ENCODE measurements around the gene BHLHE40. TPM values are rescaled to one million over a fixed set of nuclear protein-coding genes. Genes with fewer than 3 reads are reported as not detected.
A peak's percentile ranks its signal among the peaks of the same experiment; 100 is the strongest.

BHLHE40 gene
- total and polyA plus RNA-seq, 2 of the 13 experiments (the other 11 are each of a cell fraction or from before 2014, with no cell fraction given), result 1.8 to 51.0 TPM

- no peaks in the 10 kb centered on the region for H3K9me3 ChIP-seq (ENCODE audit: low read length)
- peak overlapping the region; percentile 89 to 99 (median 95) for H3K4me3 ChIP-seq (replicated peaks in 1 of 3; ENCODE audit: insufficient read depth in 1 of 3, low read depth in 2 of 3, low read length in 3 of 3)
- no TSS peak for BruUV-seq (replicated peaks)
- H2AFZ ChIP-seq (ENCODE audit: low read length), result no peak overlapping the region
- ChIA-PET POLR2A (no interaction called here), CTCF (ENCODE audit: low intra/inter-chr PET ratio, low total read pairs) (no interaction called here)
- in situ Hi-C loops (cut with HindIII; ENCODE audit: extremely low pct_ligation_motif_present, low pct_unique_long_range_greater_than_20kb), result no loop called here
- FAIRE-seq (no peak), DNase-seq (ENCODE audit: low spot score) (no peak), ATAC-seq (no peak)
- H4K20me1 ChIP-seq (ENCODE audit: insufficient read depth, low read length), result peaks cover 40% of the 10 kb centered on the region
- WGBS (ENCODE audit: low lambda C conversion rate), result 90% methylated on average over 40 of the region's 40 CpGs
- H3K4me1 ChIP-seq (ENCODE audit: insufficient read depth, low read length), result peaks cover 49% of the 10 kb centered on the region
- peaks cover 52% of the 10 kb centered on the region for H3K79me2 ChIP-seq (ENCODE audit: insufficient read depth, low read length)
- no peaks in the 10 kb centered on the region; a peak in 1 of 5 replicates for H3K27me3 ChIP-seq (ENCODE audit: control insufficient read depth in 1 of 2, insufficient read depth in 2 of 2, low read length in 2 of 2)
- H3K4me2 ChIP-seq (ENCODE audit: low read depth, low read length), result peak overlapping the region; percentile 91
- H3K27ac ChIP-seq (ENCODE audit: extremely low read length, insufficient read depth, low read length), result peak overlapping the region; percentile 23
- intact Hi-C loops (cut with micrococcal nuclease; ENCODE audit: unreplicated experiment), result loop anchor here (10.0 kb wide), 1 partner anchor 202 kb away; the partner anchor contains the start of gene EDEM1
- peaks cover 9 to 31% of the 10 kb centered on the region in 2 experiments for H3K36me3 ChIP-seq (replicated peaks in 1 of 2; ENCODE audit: control insufficient read depth in 1 of 2, insufficient read depth in 2 of 2, low read length in 2 of 2)
- H3K9ac ChIP-seq (ENCODE audit: insufficient read depth, low read depth, low read length), result peak overlapping the region; percentile 89
- TF ChIP-seq ZNF775 (CRISPR knock-in tag; IDR thresholded peaks at IDR 0.05; ENCODE audit: borderline replicate concordance) (no peak), MBNL3 (CRISPR knock-in tag; conservative IDR thresholded peaks at IDR 0.05) (no peak), ATF4 (CRISPR knock-in tag; IDR thresholded peaks at IDR 0.05) (no peak), ZNF816 (CRISPR knock-in tag; IDR thresholded peaks at IDR 0.05; ENCODE audit: borderline replicate concordance) (0 out of 2 replicates have a peak, but pooled peaks have one; percentile 5), ZC3H13 (CRISPR knock-in tag; IDR thresholded peaks at IDR 0.05) (peak; percentile 71), ZNF3 (CRISPR knock-in tag; IDR thresholded peaks at IDR 0.05) (no peak), FOXO4 (CRISPR knock-in tag; conservative IDR thresholded peaks at IDR 0.05) (no peak), ZNF34 (CRISPR knock-in tag; IDR thresholded peaks at IDR 0.05; ENCODE audit: borderline replicate concordance) (no peak), KDM4B (CRISPR knock-in tag; IDR thresholded peaks at IDR 0.05) (no peak), REL (CRISPR knock-in tag; conservative IDR thresholded peaks at IDR 0.05) (0 out of 2 replicates have a peak, but pooled peaks have one; percentile 30), TEAD3 (CRISPR knock-in tag; optimal IDR thresholded peaks at IDR 0.05; ENCODE audit: borderline replicate concordance) (no peak), CTCF (CRISPR knock-in tag; IDR thresholded peaks at IDR 0.05) (no peak), TCF7L2 (IDR thresholded peaks at IDR 0.05; ENCODE audit: low read depth, low read length) (no peak), ZBTB38 (CRISPR knock-in tag; IDR thresholded peaks at IDR 0.05) (peak; percentile 100), MLXIP (CRISPR knock-in tag; IDR thresholded peaks at IDR 0.05; ENCODE audit: borderline replicate concordance) (no peak), ZBTB8A (CRISPR knock-in tag; IDR thresholded peaks at IDR 0.05; ENCODE audit: borderline replicate concordance, low read depth) (no peak)
Measured at GRCh38 chr3:4982773-4983738, 3.8 kb downstream of the BHLHE40 start.
